ENCODE data around the gene OSBPL9. TPM values are rescaled to one million over a fixed set of nuclear protein-coding genes. Genes with fewer than 3 reads are reported as not detected.
"Not testable (repeated sequence)": the region's sequence is repeated elsewhere in the genome, so short reads cannot be mapped to it uniquely, and the experiment has no call there.

The OSBPL9 gene
- polyA plus RNA-seq, 10 donors = 41.7 to 76.2 (median 59.1) TPM

- DNase-seq = no peak
These were observed 164.0 kb downstream of the OSBPL9 start for GRCh38 chr1:51780927-51781326.

GRCh38 chr1:51784997-51785421 lies 168.1 kb downstream of the OSBPL9 start:
- DNase-seq = no peak

- no peak for DNase-seq
These were observed 172.0 kb downstream of the OSBPL9 start for GRCh38 chr1:51788938-51789337.

GRCh38 chr1:51789342-51789741 lies 172.4 kb downstream of the OSBPL9 start:
- no peak for DNase-seq

- no peak for DNase-seq
These were observed 173.5 kb downstream of the OSBPL9 start for GRCh38 chr1:51790385-51790784.

- DNase-seq = no peak
These were observed 175.0 kb downstream of the OSBPL9 start for GRCh38 chr1:51791888-51792287.

GRCh38 chr1:51792864-51793263 lies 176.0 kb downstream of the OSBPL9 start:
- DNase-seq = no peak

GRCh38 chr1:51794260-51794659 lies 177.4 kb downstream of the OSBPL9 start:
- DNase-seq = no peak

- no peak for DNase-seq
These were observed 178.0 kb downstream of the OSBPL9 start for GRCh38 chr1:51794868-51795267.

- DNase-seq = no peak
These were observed 182.5 kb downstream of the OSBPL9 start for GRCh38 chr1:51799372-51799771.

GRCh38 chr1:51814513-51814912 lies 197.6 kb downstream of the OSBPL9 start:
- DNase-seq = no peak

- DNase-seq = no peak
These were observed 201.6 kb downstream of the OSBPL9 start for GRCh38 chr1:51818487-51818886.

- DNase-seq = not testable (repeated sequence)
These were observed 202.1 kb downstream of the OSBPL9 start for GRCh38 chr1:51819021-51819420.

GRCh38 chr1:51819810-51820209 lies 202.9 kb downstream of the OSBPL9 start:
- no peak for DNase-seq

- no peak for DNase-seq
These were observed 212.2 kb downstream of the OSBPL9 start for GRCh38 chr1:51829058-51829457.

GRCh38 chr1:51833700-51834099 lies 216.8 kb downstream of the OSBPL9 start:
- no peak for DNase-seq

- DNase-seq = no peak
These were observed 220.4 kb downstream of the OSBPL9 start for GRCh38 chr1:51837243-51837642.

Other genes with a start within 250 kb of the OSBPL9 start
- gene EPS15, start 97.8 kb upstream of the OSBPL9 start, polyA plus RNA-seq (ENCODE audit: insufficient read length in 10 of 10) = 10 to 100 TPM; 29.0 to 41.7 (median 34.6) TPM